DOHH2 (cell line): ENCODE results near the gene GEMIN7.

Source experiments
- H3F3A ChIP-seq: fragments of 200-600 bp; sonication (generic), shearing (Covaris generic); 2 replicates; pipeline ENCODE4 v1.6.0; 2016; ENCODE audit warnings: antibody characterized with exemption, mild to moderate bottlenecking; ENCODE audit not compliant: control insufficient read depth, insufficient read depth
- H3K27ac ChIP-seq: fragments of 200-600 bp; sonication (generic); 2 replicates; pipeline ENCODE4 v1.5.1; 2014; ENCODE audit warnings: low read depth, mild to moderate bottlenecking, low read length, moderate library complexity
- H3K27me3 ChIP-seq: fragments of 200-600 bp; sonication (generic); 2 replicates; pipeline ENCODE4 v1.6.1; 2014; ENCODE audit warnings: mild to moderate bottlenecking, low read length, mixed read lengths; ENCODE audit not compliant: control insufficient read depth
- H3K36me3 ChIP-seq: fragments of 200-600 bp; sonication (generic); 2 replicates; pipeline ENCODE4 v1.6.1; 2014; ENCODE audit warnings: mild to moderate bottlenecking, low read length, moderate library complexity, mixed read lengths; ENCODE audit not compliant: control insufficient read depth
- H3K4me1 ChIP-seq: fragments of 200-600 bp; sonication (generic); 2 replicates; pipeline ENCODE4 v1.6.1; 2014; ENCODE audit warnings: mild to moderate bottlenecking, low read length, mixed read lengths; ENCODE audit not compliant: control insufficient read depth
- H3K4me2 ChIP-seq: fragments of 200-600 bp; sonication (generic); 2 replicates; pipeline ENCODE4 v1.6.0; 2014; ENCODE audit warnings: mild to moderate bottlenecking, low read length, moderate library complexity
- H3K4me3 ChIP-seq: fragments of 200-600 bp; sonication (generic); 2 replicates; pipeline ENCODE4 v1.5.1; 2014; ENCODE audit warnings: mild to moderate bottlenecking, low read length, mixed read lengths
- H3K79me2 ChIP-seq: fragments of 200-600 bp; sonication (generic); 2 replicates; pipeline ENCODE4 v1.6.1; 2014; ENCODE audit warnings: mild to moderate bottlenecking, low read length, mixed read lengths; ENCODE audit not compliant: control insufficient read depth
- H3K9me2 ChIP-seq: fragments of 200-600 bp; sonication (generic); replicated peaks from 2 replicates; pipeline ENCODE4 v1.6.1; 2014; ENCODE audit warnings: mild to moderate bottlenecking, low read length, mixed read lengths; ENCODE audit not compliant: control insufficient read depth
- H3K9me3 ChIP-seq: fragments of 200-600 bp; sonication (generic); 2 replicates; pipeline ENCODE4 v1.6.1; 2014; ENCODE audit warnings: antibody characterized with exemption, low read length, mixed read lengths; ENCODE audit not compliant: control insufficient read depth, insufficient read depth
- H4K20me1 ChIP-seq: fragments of 200-600 bp; sonication (generic); 2 replicates; pipeline ENCODE4 v1.6.0; 2014; ENCODE audit warnings: low read depth, mild to moderate bottlenecking, antibody characterized with exemption, low read length, moderate library complexity; ENCODE audit not compliant: control insufficient read depth, insufficient read depth
- CTCF ChIP-seq: fragments of 200-600 bp; sonication (generic); IDR thresholded peaks from one replicate; pipeline ENCODE4 v1.5.1; 2014; ENCODE audit warnings: antibody characterized with exemption, mild to moderate bottlenecking, low read depth, low read length; ENCODE audit not compliant: poor library complexity, severe bottlenecking
- EZH2phosphoT487 ChIP-seq: fragments of 200-600 bp; sonication (generic); IDR thresholded peaks from 2 replicates; pipeline ENCODE4 v1.6.1; 2017; ENCODE audit warnings: borderline replicate concordance, mild to moderate bottlenecking, antibody characterized with exemption, low read length, moderate library complexity, mixed read lengths

Gene GEMIN7

GRCh38 chr19:45046355-45046754 lies 32.7 kb upstream of the GEMIN7 start:
- Histone ChIP-seq H3K9me2 (no peaks in the 10 kb centered on the region), H3K36me3 (peaks cover 82% of the 10 kb centered on the region), H3K4me3 (peak overlapping the region; percentile 72), H3K27me3 (no peaks in the 10 kb centered on the region), H4K20me1 (peaks cover 5% of the 10 kb centered on the region; the same call in 1 of the 2 replicates), H3K4me1 (peaks cover 84% of the 10 kb centered on the region), H3K4me2 (peak overlapping the region; percentile 80), H3K79me2 (peaks cover 98% of the 10 kb centered on the region), H3K9me3 (no peaks in the 10 kb centered on the region), H3K27ac (peak overlapping the region; percentile 93), H3F3A (peaks cover 17% of the 10 kb centered on the region)
- TF ChIP-seq CTCF (no peak), EZH2phosphoT487 (no peak)

GRCh38 chr19:45047188-45047797 lies 31.8 kb upstream of the GEMIN7 start:
- peak overlapping the region; percentile 80 for H3K4me2 ChIP-seq
- peak overlapping the region; percentile 93 for H3K27ac ChIP-seq
- no peaks in the 10 kb centered on the region for H3K9me2 ChIP-seq
- H3F3A ChIP-seq = peaks cover 17% of the 10 kb centered on the region
- no peaks in the 10 kb centered on the region for H4K20me1 ChIP-seq
- no peaks in the 10 kb centered on the region for H3K9me3 ChIP-seq
- H3K79me2 ChIP-seq = peaks cover 98% of the 10 kb centered on the region
- TF ChIP-seq EZH2phosphoT487 (no peak), CTCF (no peak)
- H3K36me3 ChIP-seq = peaks cover 80% of the 10 kb centered on the region
- H3K4me3 ChIP-seq = peak overlapping the region; percentile 72
- no peaks in the 10 kb centered on the region for H3K27me3 ChIP-seq
- peaks cover 86% of the 10 kb centered on the region for H3K4me1 ChIP-seq

GRCh38 chr19:45049073-45049736 lies 29.9 kb upstream of the GEMIN7 start:
- peaks cover 94% of the 10 kb centered on the region for H3K79me2 ChIP-seq
- H4K20me1 ChIP-seq = no peaks in the 10 kb centered on the region
- peak overlapping the region; percentile 3; the same call in 1 of the 2 replicates for H3K27ac ChIP-seq
- H3K9me3 ChIP-seq = no peaks in the 10 kb centered on the region
- no peaks in the 10 kb centered on the region for H3K9me2 ChIP-seq
- TF ChIP-seq CTCF = no peak
- no peak for TF ChIP-seq EZH2phosphoT487
- H3K4me2 ChIP-seq = peak overlapping the region; percentile 22
- no peak overlapping the region for H3K4me3 ChIP-seq
- no peaks in the 10 kb centered on the region for H3K27me3 ChIP-seq
- H3K4me1 ChIP-seq = peaks cover 86% of the 10 kb centered on the region
- H3F3A ChIP-seq = peaks cover 17% of the 10 kb centered on the region
- H3K36me3 ChIP-seq = peaks cover 83% of the 10 kb centered on the region
